Endothelial cell of umbilical vein (primary cell): Measurements from ENCODE around the gene DGKG. TPM values are rescaled to one million over a fixed set of nuclear protein-coding genes. Genes with fewer than 3 reads are reported as not detected.

Source experiments
- BruUV-seq: library from RNA; stranded (reverse); fragments of 400-500 nt; replicated peaks from 2 replicates; lab custom pipeline; 2021; lab: Mats Ljungman, UMichigan
- CTCF ChIA-PET: fragments of 300-600, 350-600 bp; sonication (Branson Sonifier 250); formaldehyde crosslinking; loops from one replicate; lab custom pipeline; 2021; ENCODE audit warnings: antibody characterized with exemption, inconsistent platforms; lab: Charles Lee
- POLR2A ChIA-PET: fragments of 300-600, 350-600 bp; sonication (Branson Sonifier 250); formaldehyde crosslinking; loops from one replicate; lab custom pipeline; 2021; ENCODE audit warnings: antibody characterized with exemption, inconsistent platforms; lab: Charles Lee
- DNase-seq: peaks from one replicate; pipeline ENCODE4 v3.0.0-alpha.2; 2011; ENCODE audit warnings: low read depth, low spot score
- FAIRE-seq: peaks from 2 replicates; lab custom pipeline; 2011; peaks lifted over from hg19 to GRCh38; lab: Jason Lieb, UNC
- H2AFZ ChIP-seq: 2 replicates; pipeline ENCODE4 v1.6.0; 2012; ENCODE audit warnings: low read depth, low read length, control low read depth, inconsistent platforms
- H3K27ac ChIP-seq: 2 replicates; pipeline ENCODE4 v1.5.1; 2011; ENCODE audit warnings: low read depth, mild to moderate bottlenecking, control low read depth, low read length, moderate library complexity; ENCODE audit not compliant: insufficient read depth
- H3K27me3 ChIP-seq, 2 experiments: 2 replicates each; pipeline versions ENCODE4 v1.6.0 to v1.6.1; 2011; ENCODE audit warnings: low read length in 2 of 2, mixed read lengths in 1 of 2; ENCODE audit not compliant: control insufficient read depth in 2 of 2, insufficient read depth in 2 of 2
- H3K36me3 ChIP-seq, 2 experiments: 2 replicates in 1 of 2; 3 replicates in 1 of 2; pipeline ENCODE4 v1.5.1; 2011; ENCODE audit warnings: low read length in 2 of 2, mild to moderate bottlenecking in 1 of 2, moderate library complexity in 1 of 2; ENCODE audit not compliant: control insufficient read depth in 2 of 2, insufficient read depth in 2 of 2; ENCODE audit errors: extremely low read depth in 1 of 2
- H3K4me1 ChIP-seq: 3 replicates; pipeline ENCODE4 v1.5.1; 2011; ENCODE audit warnings: mild to moderate bottlenecking, low read length; ENCODE audit not compliant: control insufficient read depth, insufficient read depth; ENCODE audit errors: extremely low read depth
- H3K4me2 ChIP-seq: 2 replicates; pipeline ENCODE4 v1.6.1; 2011; ENCODE audit warnings: low read length, control low read depth, mixed read lengths; ENCODE audit not compliant: insufficient read depth
- H3K4me3 ChIP-seq, 3 experiments: fragments of 200-600 bp in 1 of 3; sonication (generic), shearing (Covaris generic) in 1 of 3; replicated peaks in 1 of 3; 2 replicates each; pipeline ENCODE4 v1.5.1; 2011 to 2016; ENCODE audit warnings: control low read depth in 3 of 3, low read length in 3 of 3, mild to moderate bottlenecking in 2 of 3, inconsistent platforms in 1 of 3, low read depth in 1 of 3, moderate library complexity in 1 of 3; ENCODE audit not compliant: insufficient read depth in 1 of 3
- H3K79me2 ChIP-seq: 2 replicates; pipeline ENCODE4 v1.6.0; 2012; ENCODE audit warnings: low read length, inconsistent platforms; ENCODE audit not compliant: control insufficient read depth, insufficient read depth
- H3K9ac ChIP-seq: replicated peaks from 2 replicates; pipeline ENCODE3; 2011; ENCODE audit warnings: low read length, control low read depth; ENCODE audit not compliant: insufficient read depth; ENCODE audit errors: extremely low read depth
- H3K9me1 ChIP-seq: replicated peaks from 3 replicates; pipeline ENCODE4 v1.6.0; 2011; ENCODE audit warnings: mild to moderate bottlenecking, low read length; ENCODE audit not compliant: control insufficient read depth, insufficient read depth; ENCODE audit errors: extremely low read depth
- H3K9me3 ChIP-seq: replicated peaks from 2 replicates; pipeline ENCODE4 v1.5.1; 2012; ENCODE audit warnings: low read length, inconsistent platforms; ENCODE audit not compliant: control insufficient read depth, insufficient read depth
- H4K20me1 ChIP-seq: replicated peaks from 2 replicates; pipeline ENCODE3; 2011; ENCODE audit warnings: mild to moderate bottlenecking, low read length; ENCODE audit not compliant: control insufficient read depth, insufficient read depth; ENCODE audit errors: extremely low read depth
- EZH2 ChIP-seq: IDR thresholded peaks from 2 replicates; pipeline ENCODE4 v1.6.1; 2012; ENCODE audit warnings: borderline replicate concordance, low read depth, mild to moderate bottlenecking, moderate library complexity, low read length, inconsistent platforms; ENCODE audit not compliant: severe bottlenecking
- FOS ChIP-seq: IDR thresholded peaks from 2 replicates; pipeline ENCODE4 v1.6.1; 2011; ENCODE audit warnings: mild to moderate bottlenecking, low read length, moderate library complexity, borderline replicate concordance; ENCODE audit not compliant: insufficient read depth
- GATA2 ChIP-seq: IDR thresholded peaks from 2 replicates; pipeline ENCODE4 v1.7.0; 2011; ENCODE audit warnings: low read depth, mild to moderate bottlenecking, moderate library complexity, mixed read lengths, low read length; ENCODE audit not compliant: insufficient read length, insufficient read depth
- JUN ChIP-seq: IDR thresholded peaks from 2 replicates; pipeline ENCODE4 v1.6.1; 2011; ENCODE audit warnings: borderline replicate concordance, low read depth; ENCODE audit not compliant: insufficient read length, insufficient read depth
- MYC ChIP-seq: IDR thresholded peaks from one replicate; pipeline ENCODE4 v1.6.1; 2011; ENCODE audit warnings: mild to moderate bottlenecking, low read depth, low read length
- POLR2A ChIP-seq: IDR thresholded peaks from 2 replicates; pipeline ENCODE4 v1.6.1; 2012; ENCODE audit warnings: low read depth, mild to moderate bottlenecking, control low read depth, low read length
- POLR2AphosphoS5 ChIP-seq: IDR thresholded peaks from 2 replicates; pipeline ENCODE4 v1.6.1; 2012; ENCODE audit warnings: low read depth, mild to moderate bottlenecking, control low read depth, low read length, moderate library complexity; ENCODE audit not compliant: insufficient read depth
- dilution Hi-C: fragments of 300-500 bp; cut with MboI; formaldehyde crosslinking; loops from one replicate; pipeline ENCODE4 v1.15.0; 2019; ENCODE audit warnings: low sequenced_read_pairs; ENCODE audit not compliant: extremely low pct_ligation_motif_present
- intact Hi-C: fragments of 100-400 bp; cut with micrococcal nuclease; formaldehyde crosslinking; loops from one replicate; pipeline ENCODE4 v1.10.0; 2022
- polyA plus RNA-seq, 4 experiments: library from polyadenylated mRNA; depleted of rRNA in 3 of 4; stranded (reverse) in 3 of 4; unstranded in 1 of 4; fragments of >200 nt; gene quantifications; 2 replicates each; pipeline versions ENCODE4 v1.2.1 to v1.2.3, GENCODE V29; 2011 to 2012; ENCODE audit warnings: missing spikeins in 1 of 4
- total RNA-seq: library from RNA; stranded (reverse); gene quantifications from 2 replicates; pipeline ENCODE4 v1.2.3, GENCODE V29; 2021
- TF ChIP-seq, protein P1 (sequence below): IDR thresholded peaks from 2 replicates; pipeline ENCODE4 v1.6.1; 2011; ENCODE audit not compliant: insufficient read depth, insufficient read length
- TF ChIP-seq, protein P2 (sequence below), 2 donors: IDR thresholded peaks; 1 replicate in 1 of 2; 2 replicates in 1 of 2; pipeline ENCODE4 v1.5.1; 2011; ENCODE audit warnings: low read length in 2 of 2, mild to moderate bottlenecking in 2 of 2, moderate library complexity in 2 of 2, control low read depth in 1 of 2, inconsistent platforms in 1 of 2, low read depth in 1 of 2; ENCODE audit not compliant: insufficient read depth in 1 of 2; ENCODE audit errors: extremely low read depth in 1 of 2

The DGKG gene
- total and polyA plus RNA-seq, 2 donors (not counting 3 experiments of a cell fraction or from before 2014, with no cell fraction given), result not detected

GRCh38 chr3:186119499-186119898 is 242.5 kb downstream of the DGKG start:
- no peak overlapping the region for H3K4me3 ChIP-seq
- H3K4me2 ChIP-seq, result no peak overlapping the region
- no peak overlapping the region for H2AFZ ChIP-seq
- no peak for DNase-seq
- FAIRE-seq, result no peak
- BruUV-seq, result no TSS peak
- no peak overlapping the region for H3K9ac ChIP-seq
- no peaks in the 10 kb centered on the region for H4K20me1 ChIP-seq
- H3K27ac ChIP-seq, result no peak overlapping the region
- no peaks in the 10 kb centered on the region for H3K79me2 ChIP-seq
- ChIA-PET CTCF (interaction anchor here (0.7 kb wide), 1 partner anchor 19 kb away, joined by 4 read pairs; no protein-coding TSS in a partner anchor), POLR2A (no interaction called here)
- no peak for TF ChIP-seq POLR2A
- TF ChIP-seq GATA2, result no peak
- TF ChIP-seq JUN, result no peak
- TF ChIP-seq MYC, result no peak
- no peak for TF ChIP-seq POLR2AphosphoS5
- TF ChIP-seq FOS, result no peak
- TF ChIP-seq, protein P1, sequence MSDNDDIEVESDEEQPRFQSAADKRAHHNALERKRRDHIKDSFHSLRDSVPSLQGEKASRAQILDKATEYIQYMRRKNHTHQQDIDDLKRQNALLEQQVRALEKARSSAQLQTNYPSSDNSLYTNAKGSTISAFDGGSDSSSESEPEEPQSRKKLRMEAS, result no peak
- no peak for TF ChIP-seq EZH2
- TF ChIP-seq, protein P2, sequence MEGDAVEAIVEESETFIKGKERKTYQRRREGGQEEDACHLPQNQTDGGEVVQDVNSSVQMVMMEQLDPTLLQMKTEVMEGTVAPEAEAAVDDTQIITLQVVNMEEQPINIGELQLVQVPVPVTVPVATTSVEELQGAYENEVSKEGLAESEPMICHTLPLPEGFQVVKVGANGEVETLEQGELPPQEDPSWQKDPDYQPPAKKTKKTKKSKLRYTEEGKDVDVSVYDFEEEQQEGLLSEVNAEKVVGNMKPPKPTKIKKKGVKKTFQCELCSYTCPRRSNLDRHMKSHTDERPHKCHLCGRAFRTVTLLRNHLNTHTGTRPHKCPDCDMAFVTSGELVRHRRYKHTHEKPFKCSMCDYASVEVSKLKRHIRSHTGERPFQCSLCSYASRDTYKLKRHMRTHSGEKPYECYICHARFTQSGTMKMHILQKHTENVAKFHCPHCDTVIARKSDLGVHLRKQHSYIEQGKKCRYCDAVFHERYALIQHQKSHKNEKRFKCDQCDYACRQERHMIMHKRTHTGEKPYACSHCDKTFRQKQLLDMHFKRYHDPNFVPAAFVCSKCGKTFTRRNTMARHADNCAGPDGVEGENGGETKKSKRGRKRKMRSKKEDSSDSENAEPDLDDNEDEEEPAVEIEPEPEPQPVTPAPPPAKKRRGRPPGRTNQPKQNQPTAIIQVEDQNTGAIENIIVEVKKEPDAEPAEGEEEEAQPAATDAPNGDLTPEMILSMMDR (IDR thresholded peaks at IDR 0.05; ENCODE audit: extremely low read depth in 1 of 2, insufficient read depth in 1 of 2, low read depth in 1 of 2, low read length in 2 of 2), result no peak
- H3K27me3 ChIP-seq, result peaks cover 16% of the 10 kb centered on the region in 2 experiments
- H3K4me1 ChIP-seq, result no peaks in the 10 kb centered on the region
- no peaks in the 10 kb centered on the region for H3K9me3 ChIP-seq
- no peaks in the 10 kb centered on the region for H3K9me1 ChIP-seq
- dilution Hi-C loops (no loop called here), intact Hi-C loops (no loop called here)
- H3K36me3 ChIP-seq, result no peaks in the 10 kb centered on the region
